Ovary (tissue), 9 donors: ENCODE measurements around the gene FHOD3. TPM values are rescaled to one million over a fixed set of nuclear protein-coding genes. Genes with fewer than 3 reads are reported as not detected.

Experiments
- DNase-seq, 5 donors: peaks; one replicate each; pipeline ENCODE4 v3.0.0-alpha.2; 2019 to 2020
- H3K27ac ChIP-seq, 2 donors: fragments of 200-600 bp; one replicate each; pipeline versions ENCODE4 v1.5.1 to v1.8.0; 2019 to 2022
- H3K27me3 ChIP-seq: fragments of 200-600 bp; one replicate; pipeline ENCODE4 v1.8.0; 2022
- H3K36me3 ChIP-seq: fragments of 200-600 bp; sonication (generic); one replicate; pipeline ENCODE4 v1.5.1; 2019
- H3K4me1 ChIP-seq: one replicate; pipeline ENCODE4 v1.8.1; 2013; ENCODE audit warnings: mild to moderate bottlenecking, moderate library complexity; ENCODE audit not compliant: insufficient read depth
- H3K4me3 ChIP-seq: fragments of 200-600 bp; sonication (generic); one replicate; pipeline ENCODE4 v1.5.1; 2017
- H3K9me3 ChIP-seq, 2 donors: fragments of 200-600 bp in 1 of 2; sonication (generic) in 1 of 2; one replicate each; pipeline versions ENCODE4 v1.5.1 to v1.8.1; 2013 to 2019; ENCODE audit warnings: mild to moderate bottlenecking in 1 of 2, moderate library complexity in 1 of 2
- CTCF ChIP-seq, 3 donors: fragments of 450-650 bp in 2 of 3; fragments of 200-600 bp in 1 of 3; IDR thresholded peaks; one replicate each; pipeline versions ENCODE4 v1.5.1 to v1.8.0; 2016 to 2022; ENCODE audit warnings: antibody characterized with exemption in 3 of 3, mild to moderate bottlenecking in 1 of 3
- EP300 ChIP-seq: sonication (generic); formaldehyde crosslinking; IDR thresholded peaks from one replicate; pipeline ENCODE4 v1.6.1; 2017; ENCODE audit warnings: antibody characterized with exemption
- POLR2A ChIP-seq: fragments of 450-650 bp; IDR thresholded peaks from one replicate; pipeline ENCODE4 v1.6.1; 2017; ENCODE audit warnings: antibody characterized with exemption, mild to moderate bottlenecking, moderate library complexity
- WGBS, 3 donors: extraction: QIAGEN DNeasy Blood & Tissue Kit in 1 of 3; methylation state at CpG; one replicate each; pipeline versions ENCODE4 v1.1.5 to v1.1.7; 2013 to 2017; 5-methylcytosine and 5-hydroxymethylcytosine counted together
- intact Hi-C, 4 donors: fragments of 100-400 bp; cut with DNase I; formaldehyde crosslinking; loops; one replicate each; pipeline versions ENCODE4 v1.11.0 to v1.15.1; 2022 to 2023
- polyA plus RNA-seq, 2 donors: library from polyadenylated mRNA; stranded (reverse); fragments of 200-250 nt in 1 of 2; fragments of 350-450 nt in 1 of 2; fragmentation: Illumina TruSeq in 1 of 2; extraction: RNeasy Lipid Tissue Mini Kit (QIAGEN cat#74804) in 1 of 2; gene quantifications; one replicate each; pipeline ENCODE4 v1.2.3, GENCODE V29; 2013 to 2014
- total RNA-seq, 7 donors: library from RNA; depleted of rRNA in 2 of 7; stranded (reverse); fragments of >200 nt in 2 of 7; fragmentation: NEBNext Ultra II Directional in 3 of 7; extraction: Animal tissue kit (Norgen Biotek cat#: 25700) in 3 of 7; gene quantifications; one replicate each; pipeline versions ENCODE4 v1.1.0 to v1.2.4, GENCODE V29; 2016 to 2023
- donor health status: DM: no; HTN: no; CAD: no; lungs with moderate emphysema.
- donor health status: DM: no; HTN: no; CAD: no.
- donor health status: Bipolar disorder and iron deficiency.
- donor health status: DM: yes; HTN: yes; CAD: no.
- donor health status: DM: no; HTN: no; CAD: no.
- donor health status: DM: yes; HTN: yes; CAD: no.

FHOD3 gene
- total and polyA plus RNA-seq, 9 donors = 3.5 to 62.5 (median 11.0) TPM

GRCh38 chr18:36532815-36533214 is 235.3 kb downstream of the FHOD3 start:
- intact Hi-C loops = no loop called here
- 88 to 95% (median 89%) methylated on average over 5 of the region's 5 CpGs for WGBS, 3 donors

DNA sequence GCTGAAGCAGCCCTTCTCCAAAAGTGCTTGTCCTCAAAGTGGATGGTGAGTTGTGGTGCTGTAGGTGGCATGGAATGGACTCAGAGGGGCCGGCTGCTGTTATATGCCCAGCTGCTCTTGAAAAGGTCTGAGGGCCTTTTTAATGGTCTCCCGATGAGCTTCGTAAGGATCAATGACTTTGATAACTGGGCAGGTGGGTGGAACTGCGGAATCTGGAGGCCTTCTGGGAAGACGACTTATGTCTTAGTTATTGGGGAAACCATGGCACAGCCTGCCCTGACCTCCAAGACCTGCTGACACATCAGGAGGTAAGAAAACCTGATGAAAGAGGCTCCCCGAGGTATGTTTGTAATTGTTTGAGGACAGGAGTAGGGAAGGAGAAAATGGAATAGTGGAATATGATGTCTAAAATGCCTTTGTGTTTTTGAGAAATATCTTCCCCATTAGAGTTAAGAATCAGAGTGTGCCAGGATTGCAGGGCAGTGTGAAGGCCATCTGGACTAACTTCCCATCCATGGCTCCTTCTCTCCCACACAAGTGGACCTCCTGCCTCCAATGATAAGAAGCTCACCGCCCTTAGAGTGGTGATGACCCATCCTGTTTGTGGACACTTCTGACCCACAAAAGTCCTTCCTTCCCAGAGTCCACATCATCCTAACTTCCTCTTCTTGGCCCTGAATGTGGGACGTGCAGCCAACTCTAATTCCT is 236.1 kb downstream of the FHOD3 start:
- no peak for TF ChIP-seq POLR2A
- TF ChIP-seq CTCF (IDR thresholded peaks at IDR 0.05) = no peak
- TF ChIP-seq EP300 = no peak
- WGBS, 3 donors = 87 to 91% (median 88%) methylated on average over 8 of the region's 8 CpGs
- H3K9me3 ChIP-seq = no peaks in the 10 kb centered on the region
- H3K27ac ChIP-seq = no peak overlapping the region
- intact Hi-C loops = no loop called here
- no peaks in the 10 kb centered on the region for H3K27me3 ChIP-seq
- DNase-seq = no peak
- no peaks in the 10 kb centered on the region for H3K36me3 ChIP-seq
- no peak overlapping the region for H3K4me3 ChIP-seq
- no peaks in the 10 kb centered on the region for H3K4me1 ChIP-seq

More at GRCh38 chr18:36532815-36533214, 235.3 kb downstream of the FHOD3 start:
- Histone ChIP-seq H3K4me1 (no peaks in the 10 kb centered on the region), H3K27ac (no peak overlapping the region), H3K4me3 (no peak overlapping the region), H3K36me3 (no peaks in the 10 kb centered on the region), H3K9me3 (no peaks in the 10 kb centered on the region), H3K27me3 (no peaks in the 10 kb centered on the region)
- DNase-seq = no peak
- TF ChIP-seq EP300 (no peak), CTCF (IDR thresholded peaks at IDR 0.05) (no peak), POLR2A (no peak)

DNA sequence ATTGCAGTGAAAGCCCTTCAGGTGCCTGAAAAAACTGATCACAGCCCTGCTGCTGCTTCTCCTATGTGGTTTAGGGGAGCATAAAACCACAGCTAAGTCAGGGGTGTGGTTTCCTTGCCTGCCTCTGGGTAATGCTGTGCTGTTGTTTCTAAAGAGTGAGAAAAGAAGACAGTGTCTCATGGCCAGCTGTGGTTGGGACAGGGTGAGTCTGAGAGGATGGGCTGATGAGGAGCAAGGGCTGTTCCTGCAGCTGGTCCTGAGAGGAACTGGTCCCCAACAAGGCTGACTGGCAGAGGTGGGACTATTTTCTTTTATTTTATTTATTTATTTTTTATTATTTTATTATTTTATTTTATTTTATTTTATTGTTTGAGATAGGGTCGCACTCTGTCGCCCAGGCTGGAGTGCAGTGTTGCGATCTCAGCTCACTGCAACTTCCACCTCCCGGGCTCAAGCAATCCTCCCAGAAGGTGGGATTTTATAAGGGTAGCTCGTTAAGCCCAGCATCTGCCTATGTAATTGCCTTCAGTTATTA is 236.7 kb downstream of the FHOD3 start:
- TF ChIP-seq CTCF (IDR thresholded peaks at IDR 0.05) (no peak), EP300 (no peak), POLR2A (no peak)
- 84 to 90% (median 89%) methylated on average over 5 of the region's 5 CpGs for WGBS, 3 donors
- no peak overlapping the region for H3K27ac ChIP-seq
- DNase-seq = no peak
- H3K27me3 ChIP-seq = no peaks in the 10 kb centered on the region
- H3K9me3 ChIP-seq = no peaks in the 10 kb centered on the region
- no peaks in the 10 kb centered on the region for H3K36me3 ChIP-seq
- H3K4me3 ChIP-seq = no peak overlapping the region
- intact Hi-C loops = no loop called here
- no peaks in the 10 kb centered on the region for H3K4me1 ChIP-seq

- intact Hi-C loops = no loop called here
- 93 to 98% (median 94%) methylated on average over 2 of the region's 2 CpGs for WGBS, 3 donors
- TF ChIP-seq CTCF (IDR thresholded peaks at IDR 0.05) (no peak), POLR2A (no peak), EP300 (no peak)
- Histone ChIP-seq H3K4me1 (no peaks in the 10 kb centered on the region), H3K4me3 (no peak overlapping the region), H3K36me3 (no peaks in the 10 kb centered on the region), H3K27me3 (no peaks in the 10 kb centered on the region), H3K9me3 (no peaks in the 10 kb centered on the region), H3K27ac (no peak overlapping the region)
- no peak for DNase-seq
These were observed 237.9 kb downstream of the FHOD3 start for GRCh38 chr18:36535202-36535935.
